ENCODE measurements around the gene FAM81B. TPM values are rescaled to one million over a fixed set of nuclear protein-coding genes. Genes with fewer than 3 reads are reported as not detected.
"Not testable (repeated sequence)": the region's sequence is repeated elsewhere in the genome, so short reads cannot be mapped to it uniquely, and the experiment has no call there.

FAM81B gene
- total and polyA plus RNA-seq, 2 experiments from 2014 or later: not detected

GRCh38 chr5:95382801-95383200, 8.4 kb upstream of the FAM81B start:
- Histone ChIP-seq H3K9me2 (ENCODE audit: insufficient read depth) (peaks cover 3% of the 10 kb centered on the region; the same call in 1 of the 2 replicates), H3K9me3 (ENCODE audit: low read depth) (no peaks in the 10 kb centered on the region), H4K20me1 (ENCODE audit: insufficient read depth) (no peaks in the 10 kb centered on the region), H3K27ac (no peak overlapping the region), H3K4me3 (no peak overlapping the region), H2AFZ (no peak overlapping the region), H3K36me3 (ENCODE audit: low read depth) (no peaks in the 10 kb centered on the region), H3K4me1 (ENCODE audit: insufficient read depth) (no peaks in the 10 kb centered on the region), H3K79me2 (ENCODE audit: insufficient read depth) (no peaks in the 10 kb centered on the region), H3K4me2 (ENCODE audit: unreplicated experiment) (no peak overlapping the region), H3K9ac (no peak overlapping the region), H3F3A (ENCODE audit: insufficient read depth) (no peaks in the 10 kb centered on the region), H3K27me3 (replicated peaks; ENCODE audit: insufficient read depth) (no peaks in the 10 kb centered on the region)
- DNase-seq: no peak
- WGBS, 2 experiments (ENCODE audit: low coverage in 1 of 2, low lambda C conversion rate in 2 of 2, missing lambda C conversion rate in 2 of 2): 1 to 5% methylated on average over 4 of the region's 4 CpGs
- TF ChIP-seq EZH2 (IDR thresholded peaks at IDR 0.05; ENCODE audit: insufficient read depth, poor library complexity, severe bottlenecking): no peak
- no peak for TF ChIP-seq EZH2phosphoT487 (IDR thresholded peaks at IDR 0.05; ENCODE audit: insufficient read depth, low read depth)
- in situ Hi-C loops (cut with MboI): no loop called here

- H3K27me3 ChIP-seq (replicated peaks; ENCODE audit: insufficient read depth): no peaks in the 10 kb centered on the region
- no peaks in the 10 kb centered on the region for H4K20me1 ChIP-seq (ENCODE audit: insufficient read depth)
- H3K9me3 ChIP-seq (ENCODE audit: low read depth): no peaks in the 10 kb centered on the region
- TF ChIP-seq EZH2phosphoT487 (IDR thresholded peaks at IDR 0.05; ENCODE audit: insufficient read depth, low read depth): no peak
- no peak for TF ChIP-seq EZH2 (IDR thresholded peaks at IDR 0.05; ENCODE audit: insufficient read depth, poor library complexity, severe bottlenecking)
- no peak overlapping the region for H3K9ac ChIP-seq
- no peaks in the 10 kb centered on the region for H3F3A ChIP-seq (ENCODE audit: insufficient read depth)
- no peak overlapping the region for H3K4me2 ChIP-seq (ENCODE audit: unreplicated experiment)
- H3K79me2 ChIP-seq (ENCODE audit: insufficient read depth): no peaks in the 10 kb centered on the region
- in situ Hi-C loops (cut with MboI): no loop called here
- no peak overlapping the region for H3K4me3 ChIP-seq
- no peaks in the 10 kb centered on the region for H3K36me3 ChIP-seq (ENCODE audit: low read depth)
- no peak overlapping the region for H3K27ac ChIP-seq
- no peak for DNase-seq
- no peak overlapping the region for H2AFZ ChIP-seq
- WGBS, 2 experiments (ENCODE audit: low coverage in 1 of 2, low lambda C conversion rate in 2 of 2, missing lambda C conversion rate in 2 of 2): 25 to 30% methylated on average over 5 of the region's 5 CpGs
- H3K4me1 ChIP-seq (ENCODE audit: insufficient read depth): no peaks in the 10 kb centered on the region
- peaks cover 3% of the 10 kb centered on the region; the same call in 1 of the 2 replicates for H3K9me2 ChIP-seq (ENCODE audit: insufficient read depth)
These were observed 6.5 kb upstream of the FAM81B start for GRCh38 chr5:95384485-95385213.

- Histone ChIP-seq H3K79me2 (ENCODE audit: insufficient read depth) (no peaks in the 10 kb centered on the region), H3K4me2 (ENCODE audit: unreplicated experiment) (no peak overlapping the region), H3K27me3 (replicated peaks; ENCODE audit: insufficient read depth) (no peaks in the 10 kb centered on the region), H3K36me3 (ENCODE audit: low read depth) (no peaks in the 10 kb centered on the region), H3K9me2 (ENCODE audit: insufficient read depth) (peaks cover 3% of the 10 kb centered on the region; the same call in 1 of the 2 replicates), H2AFZ (no peak overlapping the region), H3F3A (ENCODE audit: insufficient read depth) (no peaks in the 10 kb centered on the region), H3K4me3 (no peak overlapping the region), H3K9ac (no peak overlapping the region), H3K9me3 (ENCODE audit: low read depth) (no peaks in the 10 kb centered on the region), H3K27ac (no peak overlapping the region), H3K4me1 (ENCODE audit: insufficient read depth) (no peaks in the 10 kb centered on the region), H4K20me1 (ENCODE audit: insufficient read depth) (no peaks in the 10 kb centered on the region)
- no peak for TF ChIP-seq EZH2phosphoT487 (IDR thresholded peaks at IDR 0.05; ENCODE audit: insufficient read depth, low read depth)
- no peak for TF ChIP-seq EZH2 (IDR thresholded peaks at IDR 0.05; ENCODE audit: insufficient read depth, poor library complexity, severe bottlenecking)
- in situ Hi-C loops (cut with MboI): no loop called here
- no peak for DNase-seq
- WGBS, 2 experiments (ENCODE audit: low coverage in 1 of 2, low lambda C conversion rate in 2 of 2, missing lambda C conversion rate in 2 of 2): 43 to 48% methylated on average over 1 of the region's 1 CpG
These were observed 5.8 kb upstream of the FAM81B start for GRCh38 chr5:95385334-95385733.

GRCh38 chr5:95391965-95392364, 799 bp downstream of the FAM81B start:
- H3K4me3 ChIP-seq; H3K27me3 ChIP-seq (replicated peaks; ENCODE audit: insufficient read depth); H3K4me1 ChIP-seq (ENCODE audit: insufficient read depth); DNase-seq; H3K9ac ChIP-seq; H3K36me3 ChIP-seq (ENCODE audit: low read depth); H3K79me2 ChIP-seq (ENCODE audit: insufficient read depth); H3K9me2 ChIP-seq (ENCODE audit: insufficient read depth); H3K27ac ChIP-seq; H4K20me1 ChIP-seq (ENCODE audit: insufficient read depth); H2AFZ ChIP-seq; H3K9me3 ChIP-seq (ENCODE audit: low read depth); in situ Hi-C loops (cut with MboI); H3F3A ChIP-seq (ENCODE audit: insufficient read depth); H3K4me2 ChIP-seq (ENCODE audit: unreplicated experiment): not testable (repeated sequence)
- WGBS, 2 experiments (ENCODE audit: low coverage in 1 of 2, low lambda C conversion rate in 2 of 2, missing lambda C conversion rate in 2 of 2): 37 to 45% methylated on average over 3 of the region's 3 CpGs
